GM12801 (cell line): ENCODE data around the gene CAPN11.

Source experiments
- TF ChIP-seq, protein P1 (sequence below): IDR thresholded peaks from one replicate; pipeline ENCODE4 v1.5.1; 2011; ENCODE audit warnings: control low read depth; ENCODE audit not compliant: insufficient read length; ENCODE audit errors: extremely low read depth

The CAPN11 gene

DNA sequence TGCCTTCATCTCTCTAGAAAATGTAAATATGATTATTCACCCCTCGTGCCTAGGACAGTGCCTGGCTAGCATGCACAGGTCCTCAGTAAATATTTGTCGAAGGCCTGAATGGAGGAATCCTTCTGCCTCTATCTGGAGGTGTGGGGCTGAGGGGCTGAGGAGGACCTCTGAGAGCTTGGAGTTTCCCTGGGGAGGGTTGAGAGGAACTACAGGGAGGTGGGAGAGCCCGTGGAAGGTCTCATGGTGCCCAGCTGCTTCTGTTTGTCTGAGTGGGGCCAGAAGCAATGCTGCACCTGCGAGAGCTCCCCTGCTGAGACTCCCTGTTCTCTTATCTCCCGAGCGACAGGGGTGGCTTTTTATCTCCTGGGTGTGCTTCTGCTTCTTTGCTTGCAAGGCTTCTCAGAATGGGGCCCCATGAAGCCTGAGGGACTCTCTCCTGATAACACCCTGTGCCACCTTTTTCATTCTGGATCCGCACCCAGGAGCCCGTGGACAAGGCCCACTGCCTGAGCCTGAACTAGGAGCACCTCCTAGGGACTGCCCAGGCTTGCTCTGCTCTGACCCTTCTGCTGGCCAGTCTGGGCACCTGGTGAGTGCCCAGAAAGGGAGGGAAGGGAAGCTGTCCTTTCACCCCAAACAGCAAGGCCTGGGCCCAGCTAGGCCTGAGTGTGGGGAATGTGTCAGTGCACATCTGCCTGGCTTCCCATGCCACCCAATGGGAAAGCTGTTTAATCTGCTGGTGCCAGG lies 67.1 kb downstream of the CAPN11 start:
- TF ChIP-seq, protein P1, sequence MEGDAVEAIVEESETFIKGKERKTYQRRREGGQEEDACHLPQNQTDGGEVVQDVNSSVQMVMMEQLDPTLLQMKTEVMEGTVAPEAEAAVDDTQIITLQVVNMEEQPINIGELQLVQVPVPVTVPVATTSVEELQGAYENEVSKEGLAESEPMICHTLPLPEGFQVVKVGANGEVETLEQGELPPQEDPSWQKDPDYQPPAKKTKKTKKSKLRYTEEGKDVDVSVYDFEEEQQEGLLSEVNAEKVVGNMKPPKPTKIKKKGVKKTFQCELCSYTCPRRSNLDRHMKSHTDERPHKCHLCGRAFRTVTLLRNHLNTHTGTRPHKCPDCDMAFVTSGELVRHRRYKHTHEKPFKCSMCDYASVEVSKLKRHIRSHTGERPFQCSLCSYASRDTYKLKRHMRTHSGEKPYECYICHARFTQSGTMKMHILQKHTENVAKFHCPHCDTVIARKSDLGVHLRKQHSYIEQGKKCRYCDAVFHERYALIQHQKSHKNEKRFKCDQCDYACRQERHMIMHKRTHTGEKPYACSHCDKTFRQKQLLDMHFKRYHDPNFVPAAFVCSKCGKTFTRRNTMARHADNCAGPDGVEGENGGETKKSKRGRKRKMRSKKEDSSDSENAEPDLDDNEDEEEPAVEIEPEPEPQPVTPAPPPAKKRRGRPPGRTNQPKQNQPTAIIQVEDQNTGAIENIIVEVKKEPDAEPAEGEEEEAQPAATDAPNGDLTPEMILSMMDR: no peak

DNA sequence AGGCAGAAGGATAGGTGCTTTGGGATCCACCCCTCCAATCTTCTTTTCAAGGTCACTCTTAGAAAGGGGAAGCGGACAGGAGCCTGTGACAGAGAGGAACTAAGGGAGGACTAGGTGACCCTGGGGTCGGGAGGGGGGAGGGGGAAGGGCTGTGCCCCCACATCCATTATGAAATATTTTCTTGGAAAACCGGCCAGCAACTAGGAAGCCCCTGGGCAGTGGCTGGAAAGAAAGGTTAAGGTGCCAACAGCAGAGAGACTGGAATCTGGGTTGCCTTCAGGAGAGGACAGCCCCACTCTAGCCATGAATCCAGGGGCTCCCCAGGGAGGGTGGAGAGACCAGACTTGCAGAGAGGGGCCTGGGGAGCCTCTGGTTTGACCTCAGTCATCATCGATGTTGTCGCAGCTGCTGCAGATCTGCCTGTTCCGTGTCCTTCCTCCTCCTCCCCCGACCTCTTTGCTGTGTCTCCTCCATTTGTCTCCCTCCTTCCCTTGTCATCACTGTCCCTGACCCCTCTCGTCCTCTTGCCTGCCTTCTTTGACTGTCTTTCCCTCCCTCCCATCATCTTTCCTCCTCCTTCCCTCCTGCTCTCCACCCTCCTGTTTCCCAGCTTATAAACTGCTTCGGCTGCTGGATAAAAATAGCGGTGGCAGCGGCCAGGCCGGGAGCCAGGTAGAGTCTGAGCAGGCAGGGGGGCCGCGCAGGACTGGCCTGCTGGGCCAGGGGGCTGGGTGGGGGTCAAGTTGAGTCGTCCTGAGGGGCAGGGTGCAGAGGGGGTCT lies 67.9 kb downstream of the CAPN11 start:
- TF ChIP-seq, protein P1: no peak

DNA sequence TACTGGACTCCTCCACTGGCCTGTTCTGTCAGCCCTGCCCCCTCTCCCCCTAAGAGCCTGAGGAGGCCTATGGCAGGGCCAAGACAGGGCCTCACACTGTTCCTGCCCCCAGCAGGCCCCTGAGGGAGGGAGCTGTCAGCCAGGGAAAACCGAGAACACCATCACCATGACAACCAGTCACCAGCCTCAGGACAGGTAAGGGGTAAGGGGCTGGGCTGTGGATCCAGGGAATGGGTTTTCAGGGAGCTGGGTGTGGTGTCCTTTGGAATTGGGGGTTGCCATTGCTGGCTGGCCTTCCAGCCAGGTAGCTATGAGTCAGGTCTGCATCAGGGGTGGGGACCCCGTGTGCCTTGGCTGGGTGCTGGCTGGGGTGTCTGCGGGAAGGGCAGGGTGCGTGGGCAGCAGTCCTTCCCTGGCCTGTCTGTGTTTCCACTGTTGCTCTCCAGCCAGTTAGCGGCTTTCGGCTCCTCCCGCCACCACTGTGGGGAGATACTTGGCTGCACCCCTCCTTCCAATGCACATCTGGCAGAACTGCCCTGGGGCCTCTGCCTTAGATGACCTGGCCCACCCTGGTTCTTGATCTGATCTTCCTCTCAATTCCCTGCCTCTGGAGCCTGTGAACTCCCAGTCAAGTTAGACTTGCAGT lies 68.7 kb downstream of the CAPN11 start:
- TF ChIP-seq, protein P1: no peak

DNA sequence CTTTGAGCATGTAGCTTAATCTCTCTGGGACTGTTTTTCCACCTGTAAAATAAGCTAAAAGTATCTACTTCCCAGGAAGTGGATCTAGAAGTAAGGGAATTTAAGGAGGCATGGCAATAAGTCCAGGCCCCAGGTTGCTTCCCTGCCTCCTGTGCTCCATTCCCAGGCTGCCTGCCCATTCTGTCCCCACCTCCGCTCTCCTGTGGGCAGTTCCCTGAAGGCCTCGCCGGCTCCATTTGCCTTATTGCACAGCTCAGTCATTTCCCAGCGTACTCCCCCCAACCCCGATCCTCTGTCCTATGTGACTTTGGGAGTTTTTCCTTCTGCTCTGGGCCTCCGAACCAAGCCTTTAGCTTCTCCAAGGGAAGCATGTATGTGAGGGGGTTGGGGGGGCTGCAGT lies 69.4 kb downstream of the CAPN11 start:
- TF ChIP-seq, protein P1: no peak

DNA sequence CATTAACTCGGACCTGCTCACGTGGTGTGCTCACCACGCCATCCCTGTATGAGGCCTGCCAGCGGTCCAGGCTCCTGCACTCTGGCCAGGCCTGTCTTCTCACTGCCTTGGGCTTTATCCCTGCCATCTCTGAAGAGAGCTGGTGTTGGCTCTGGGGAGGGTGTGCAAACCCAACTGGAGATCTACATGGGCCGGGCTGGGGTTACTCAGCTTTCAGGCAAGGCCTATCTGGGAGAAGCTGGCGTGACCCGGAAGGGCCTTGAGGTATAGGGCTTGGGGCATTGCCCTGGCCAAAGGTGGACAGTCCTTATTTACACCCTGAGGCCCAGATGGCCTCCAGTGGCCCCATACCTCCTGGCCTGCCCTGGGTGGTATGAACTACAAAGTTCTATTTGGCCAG lies 69.8 kb downstream of the CAPN11 start:
- TF ChIP-seq, protein P1: no peak

DNA sequence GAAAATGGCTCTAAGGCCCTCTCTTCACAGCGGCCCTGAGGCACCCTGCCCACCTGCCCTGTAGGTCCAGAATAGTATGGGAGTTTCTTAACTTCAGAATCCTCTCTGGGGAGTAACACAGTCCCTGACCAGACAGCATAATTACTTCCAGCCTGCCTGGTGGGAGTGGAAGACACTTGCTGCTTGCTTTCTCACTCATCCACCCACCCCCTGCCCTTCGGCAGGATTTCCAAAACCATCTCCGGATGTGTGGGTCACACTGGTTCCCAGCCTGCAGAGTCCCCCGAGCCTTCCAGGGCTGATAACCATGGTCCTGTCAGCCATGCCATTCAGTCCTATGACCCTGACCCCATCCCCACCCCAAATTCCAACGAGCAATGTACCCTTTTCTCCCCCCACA lies 70.2 kb downstream of the CAPN11 start:
- TF ChIP-seq, protein P1: no peak

DNA sequence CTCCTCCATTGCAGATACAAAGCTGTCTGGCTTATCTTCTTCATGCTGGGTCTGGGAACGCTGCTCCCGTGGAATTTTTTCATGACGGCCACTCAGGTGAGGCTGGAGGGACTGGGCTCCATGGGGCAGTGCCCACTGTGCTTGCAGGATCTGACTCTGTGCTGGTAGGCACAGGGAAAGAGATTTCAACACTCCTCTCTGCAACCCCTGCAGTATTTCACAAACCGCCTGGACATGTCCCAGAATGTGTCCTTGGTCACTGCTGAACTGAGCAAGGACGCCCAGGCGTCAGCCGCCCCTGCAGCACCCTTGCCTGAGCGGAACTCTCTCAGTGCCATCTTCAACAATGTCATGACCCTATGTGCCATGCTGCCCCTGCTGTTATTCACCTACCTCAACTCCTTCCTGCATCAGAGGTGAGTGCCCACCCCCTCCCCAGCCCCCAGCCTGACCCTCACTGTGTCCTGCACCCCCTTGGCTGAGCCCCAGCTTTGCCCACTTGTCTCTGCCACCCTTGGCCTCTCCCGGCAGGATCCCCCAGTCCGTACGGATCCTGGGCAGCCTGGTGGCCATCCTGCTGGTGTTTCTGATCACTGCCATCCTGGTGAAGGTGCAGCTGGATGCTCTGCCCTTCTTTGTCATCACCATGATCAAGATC lies 70.9 kb downstream of the CAPN11 start:
- TF ChIP-seq, protein P1: no peak
